Inferior parietal cortex (tissue), 1 donor: ENCODE data around the gene ZNF687.

Source experiments
- DNase-seq: peaks from one replicate; pipeline ENCODE4 v3.0.0-alpha.2; 2016; ENCODE audit errors: extremely low spot score

The ZNF687 gene

GRCh38 chr1:151281225-151281968 lies 702 bp upstream of the ZNF687 start:
- peak; percentile 98 for DNase-seq

GRCh38 chr1:151282883-151283725 lies 1.0 kb downstream of the ZNF687 start:
- DNase-seq: no peak

- no peak for DNase-seq
Observed at GRCh38 chr1:151284013-151284577, 2.0 kb downstream of the ZNF687 start.

GRCh38 chr1:151286619-151287340 lies 4.7 kb downstream of the ZNF687 start:
- DNase-seq: no peak

GRCh38 chr1:151287341-151287699 lies 5.2 kb downstream of the ZNF687 start:
- DNase-seq: no peak

- no peak for DNase-seq
Observed at GRCh38 chr1:151287767-151288500, 5.8 kb downstream of the ZNF687 start.

GRCh38 chr1:151288502-151288901 lies 6.4 kb downstream of the ZNF687 start:
- no peak for DNase-seq

GRCh38 chr1:151289080-151289935 lies 7.2 kb downstream of the ZNF687 start:
- DNase-seq: no peak

GRCh38 chr1:151289991-151290708 lies 8.1 kb downstream of the ZNF687 start:
- DNase-seq: no peak

- DNase-seq: no peak
Observed at GRCh38 chr1:151290709-151291303, 8.7 kb downstream of the ZNF687 start.

- DNase-seq: no peak
Observed at GRCh38 chr1:151292207-151293030, 10.3 kb downstream of the ZNF687 start.

- no peak for DNase-seq
Observed at GRCh38 chr1:151293093-151293492, 11.0 kb downstream of the ZNF687 start.

- DNase-seq: peak; percentile 69
Observed at GRCh38 chr1:151294742-151295462, 12.8 kb downstream of the ZNF687 start.

GRCh38 chr1:151309811-151310323 lies 27.8 kb downstream of the ZNF687 start:
- DNase-seq: no peak

GRCh38 chr1:151311011-151311410 lies 28.9 kb downstream of the ZNF687 start:
- DNase-seq: no peak

GRCh38 chr1:151311589-151312331 lies 29.7 kb downstream of the ZNF687 start:
- DNase-seq: peak; percentile 76

- DNase-seq: no peak
Observed at GRCh38 chr1:151312411-151312810, 30.3 kb downstream of the ZNF687 start.
